Measurements from ENCODE around the gene EZR.

EZR gene

GRCh38 chr6:158772851-158773371, 46.3 kb downstream of the EZR start:
- no peak for DNase-seq

- no peak for DNase-seq
Observed at GRCh38 chr6:158772172-158772571, 47.0 kb downstream of the EZR start.

- no peak for DNase-seq
Observed at GRCh38 chr6:158771399-158772152, 47.6 kb downstream of the EZR start.

- DNase-seq = no peak
Observed at GRCh38 chr6:158770533-158771330, 48.4 kb downstream of the EZR start.

- no peak for DNase-seq
Observed at GRCh38 chr6:158769771-158770432, 49.3 kb downstream of the EZR start.

- no peak for DNase-seq
Observed at GRCh38 chr6:158769234-158769770, 49.9 kb downstream of the EZR start.

GRCh38 chr6:158768436-158768835, 50.7 kb downstream of the EZR start:
- DNase-seq = no peak

GRCh38 chr6:158767709-158768108, 51.5 kb downstream of the EZR start:
- no peak for DNase-seq

- no peak for DNase-seq
Observed at GRCh38 chr6:158766621-158767455, 52.3 kb downstream of the EZR start.

- no peak for DNase-seq
Observed at GRCh38 chr6:158765499-158766068, 53.6 kb downstream of the EZR start.

GRCh38 chr6:158764926-158765325, 54.2 kb downstream of the EZR start:
- DNase-seq = no peak

- DNase-seq = no peak
Observed at GRCh38 chr6:158764183-158764849, 54.9 kb downstream of the EZR start.

- DNase-seq = no peak
Observed at GRCh38 chr6:158763434-158764182, 55.6 kb downstream of the EZR start.

- DNase-seq = no peak
Observed at GRCh38 chr6:158762787-158763433, 56.3 kb downstream of the EZR start.

GRCh38 chr6:158761746-158762145, 57.4 kb downstream of the EZR start:
- no peak for DNase-seq

- no peak for DNase-seq
Observed at GRCh38 chr6:158760618-158761250, 58.4 kb downstream of the EZR start.

- no peak for DNase-seq
Observed at GRCh38 chr6:158759966-158760617, 59.1 kb downstream of the EZR start.

- no peak for DNase-seq
Observed at GRCh38 chr6:158758941-158759479, 60.2 kb downstream of the EZR start.

- no peak for DNase-seq
Observed at GRCh38 chr6:158758451-158758860, 60.7 kb downstream of the EZR start.

All from amniotic stem cell (primary cell).